Measurements from ENCODE around the gene MORN5.

The MORN5 gene

DNA sequence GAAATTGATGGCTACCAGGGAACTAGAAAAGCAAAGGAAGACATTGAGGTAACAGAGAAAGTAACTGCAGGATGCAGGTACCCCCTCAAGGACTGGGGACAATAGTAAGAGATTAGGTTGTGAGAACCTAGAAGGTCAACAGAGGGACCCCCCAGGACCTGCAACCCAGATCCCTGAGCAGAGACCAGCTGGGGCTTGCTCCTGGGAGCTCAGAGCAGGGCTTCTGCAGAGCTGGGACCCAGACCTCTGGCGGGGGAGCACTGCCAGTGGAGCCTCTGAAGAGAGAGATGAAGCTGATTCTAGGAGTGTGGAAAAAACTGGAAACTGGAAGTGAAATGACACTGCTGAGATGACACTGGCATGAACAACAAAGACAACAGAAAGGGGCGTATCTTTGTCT lies 17.2 kb downstream of the MORN5 start:
- Histone ChIP-seq H3K4me3 (ENCODE audit: low read depth, low read length) (no peak overlapping the region), H3K9me3 (ENCODE audit: control insufficient read depth, insufficient read depth, low read depth, low read length) (no peaks in the 10 kb centered on the region), H3K4me1 (ENCODE audit: control insufficient read depth, insufficient read depth, low read length) (no peaks in the 10 kb centered on the region), H3K36me3 (ENCODE audit: control insufficient read depth in 2 of 2, insufficient read depth in 1 of 2, low read length in 2 of 2) (no peaks in the 10 kb centered on the region), H3K27ac (ENCODE audit: extremely low read depth, low read depth, low read length) (no peak overlapping the region)
- TF ChIP-seq ZNF132 (tag by site-specific recombination; IDR thresholded peaks at IDR 0.05; ENCODE audit: borderline replicate concordance), result no peak
- TF ChIP-seq ZBTB1 (tag by site-specific recombination; IDR thresholded peaks at IDR 0.05), result no peak
- no peak for TF ChIP-seq ZBTB6 (tag by site-specific recombination; IDR thresholded peaks at IDR 0.05)
- TF ChIP-seq, protein P1, sequence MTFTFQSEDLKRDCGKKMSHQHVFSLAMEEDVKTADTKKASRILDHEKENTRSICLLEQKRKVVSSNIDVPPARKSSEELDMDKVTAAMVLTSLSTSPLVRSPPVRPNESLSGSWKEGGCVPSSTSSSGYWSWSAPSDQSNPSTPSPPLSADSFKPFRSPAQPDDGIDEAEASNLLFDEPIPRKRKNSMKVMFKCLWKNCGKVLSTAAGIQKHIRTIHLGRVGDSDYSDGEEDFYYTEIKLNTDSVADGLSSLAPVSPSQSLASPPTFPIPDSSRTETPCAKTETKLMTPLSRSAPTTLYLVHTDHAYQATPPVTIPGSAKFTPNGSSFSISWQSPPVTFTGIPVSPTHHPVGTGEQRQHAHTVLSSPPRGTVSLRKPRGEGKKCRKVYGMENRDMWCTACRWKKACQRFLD (tag by site-specific recombination; IDR thresholded peaks at IDR 0.05), result no peak
- no peak for TF ChIP-seq ZFHX2 (tag by site-specific recombination; conservative IDR thresholded peaks at IDR 0.05)
- no peak for TF ChIP-seq ZNF785 (tag by site-specific recombination; IDR thresholded peaks at IDR 0.05)
- TF ChIP-seq ZNF174 (tag by site-specific recombination; IDR thresholded peaks at IDR 0.05), result no peak
- no peak for TF ChIP-seq ZBTB17 (tag by site-specific recombination; IDR thresholded peaks at IDR 0.05)
- ChIA-PET CTCF (no interaction called here), POLR2A (no interaction called here)

GRCh38 chr9:122179054-122179689 lies 19.5 kb downstream of the MORN5 start:
- no peak overlapping the region for H3K27ac ChIP-seq (ENCODE audit: extremely low read depth, low read depth, low read length)
- CTCF ChIA-PET, result no interaction called here
- no peak overlapping the region for H3K4me3 ChIP-seq (ENCODE audit: low read depth, low read length)
- H3K36me3 ChIP-seq (ENCODE audit: control insufficient read depth in 2 of 2, insufficient read depth in 1 of 2, low read length in 2 of 2), result no peaks in the 10 kb centered on the region
- H3K9me3 ChIP-seq (ENCODE audit: control insufficient read depth, insufficient read depth, low read depth, low read length), result no peaks in the 10 kb centered on the region
- TF ChIP-seq BCL11A (tag by site-specific recombination; IDR thresholded peaks at IDR 0.05; ENCODE audit: low read depth) (no peak), ZNF121 (tag by site-specific recombination; IDR thresholded peaks at IDR 0.05) (no peak), ZNF768 (tag by site-specific recombination; IDR thresholded peaks at IDR 0.05) (no peak), GFI1B (tag by site-specific recombination; IDR thresholded peaks at IDR 0.05) (no peak), HIC1 (tag by site-specific recombination; IDR thresholded peaks at IDR 0.05) (no peak), ZBTB44 (tag by site-specific recombination; IDR thresholded peaks at IDR 0.05) (no peak), ZNF544 (tag by site-specific recombination; IDR thresholded peaks at IDR 0.05) (no peak), ZIC2 (tag by site-specific recombination; IDR thresholded peaks at IDR 0.05) (no peak), ZNF501 (tag by site-specific recombination; IDR thresholded peaks at IDR 0.05) (no peak), ZNF302 (tag by site-specific recombination; IDR thresholded peaks at IDR 0.05; ENCODE audit: low read depth) (no peak), ZNF239 (tag by site-specific recombination; IDR thresholded peaks at IDR 0.05) (no peak), ZNF2 (tag by site-specific recombination; IDR thresholded peaks at IDR 0.05) (no peak), TSHZ1 (tag by site-specific recombination; IDR thresholded peaks at IDR 0.05; ENCODE audit: borderline replicate concordance) (no peak), ZNF311 (tag by site-specific recombination; IDR thresholded peaks at IDR 0.05; ENCODE audit: borderline replicate concordance) (no peak), ZNF548 (tag by site-specific recombination; IDR thresholded peaks at IDR 0.05) (no peak)
- POLR2A ChIA-PET, result interaction anchor here (2.6 kb wide), 1 partner anchor 20 kb away, joined by 10 read pairs; the partner anchor contains the start of genes MORN5 and NDUFA8
- no peaks in the 10 kb centered on the region for H3K4me1 ChIP-seq (ENCODE audit: control insufficient read depth, insufficient read depth, low read length)

Measured in HEK293 (cell line).